HG03175 (cell line): ENCODE measurements around the gene EPS8.

Experiments used
- ATAC-seq: cut with Tn5 transposase; IDR thresholded peaks from one replicate; pipeline ENCODE4 v1.9.1; 2021; ENCODE audit warnings: mild to moderate bottlenecking, moderate library complexity; ENCODE audit not compliant: unreplicated experiment

The EPS8 gene

GRCh38 chr12:15789220-15790171, at the start of gene EPS8:
TSS of gene EPS8 (minus strand) at chr12:15789388. CDS start at chr12:15682951, 106,437 bp downstream.
- peak; percentile 90 for ATAC-seq

- no peak for ATAC-seq
Observed at GRCh38 chr12:15837141-15837790, 48.1 kb upstream of the EPS8 start.

DNA sequence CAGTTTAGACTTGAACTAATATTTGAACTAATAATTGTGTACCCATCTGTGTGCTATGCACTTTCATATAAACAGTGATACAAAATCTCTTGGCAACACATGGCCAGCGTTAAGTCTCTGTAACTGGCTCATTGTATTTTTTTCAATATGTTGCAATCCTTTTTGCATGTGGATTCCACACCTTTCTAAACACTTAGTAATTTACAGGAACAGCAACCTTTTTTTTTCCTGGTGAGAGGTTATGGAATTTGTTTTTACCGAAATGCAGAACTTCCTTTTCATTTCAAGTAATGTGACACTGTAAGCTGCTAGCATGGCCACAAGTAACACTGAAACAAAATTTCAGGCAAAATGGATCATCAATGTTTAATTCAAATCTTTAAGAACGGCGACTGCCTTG, 45.4 kb upstream of the EPS8 start:
- no peak for ATAC-seq

DNA sequence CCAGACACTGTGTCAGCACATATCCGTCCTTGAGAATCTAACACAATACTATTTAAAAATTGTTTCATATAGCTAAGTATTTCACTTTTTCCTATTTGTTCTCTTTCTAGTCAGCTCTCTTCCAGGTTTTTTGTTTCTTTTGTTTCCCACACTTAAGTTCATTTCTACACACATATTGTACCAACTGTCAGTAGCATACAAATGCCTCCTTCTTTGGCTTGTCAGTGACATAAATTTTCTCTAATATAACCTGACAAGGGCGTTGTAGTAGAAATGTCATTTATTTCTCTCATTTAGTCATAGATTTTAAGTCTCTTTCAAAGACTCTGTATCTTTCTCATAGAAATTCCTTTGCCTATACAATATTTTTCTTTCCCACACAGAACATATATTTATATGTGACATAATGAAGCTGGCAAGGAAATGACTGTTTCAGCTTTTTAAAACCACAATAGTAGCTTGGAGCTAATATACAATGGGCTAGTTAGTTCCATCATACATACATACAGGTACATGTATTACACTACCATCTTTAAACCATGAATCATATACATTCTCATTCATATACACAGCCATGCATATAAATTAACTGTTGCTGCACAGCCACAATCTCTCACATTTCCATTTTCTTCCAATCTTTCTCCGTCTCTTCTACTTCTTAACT, 42.3 kb upstream of the EPS8 start:
- no peak for ATAC-seq

DNA sequence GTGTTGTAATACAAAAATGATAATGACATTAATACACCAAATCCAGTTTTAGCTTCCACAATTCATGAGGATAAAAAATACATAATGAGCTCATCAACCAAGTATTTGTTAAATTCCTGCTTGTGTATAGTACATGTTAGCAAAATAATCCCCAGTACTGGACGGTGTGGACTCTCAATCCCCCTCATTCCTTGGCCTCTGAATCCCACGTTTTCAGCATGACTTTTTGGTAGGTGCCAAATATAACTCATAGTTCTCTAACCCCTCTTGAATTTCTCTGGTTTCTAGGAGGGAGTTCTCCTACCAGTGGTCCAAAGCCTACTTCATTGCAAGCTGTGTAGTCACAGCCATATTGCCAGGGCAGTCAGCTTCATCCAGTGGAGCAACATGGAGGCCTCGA, 41.4 kb upstream of the EPS8 start:
- no peak for ATAC-seq

DNA sequence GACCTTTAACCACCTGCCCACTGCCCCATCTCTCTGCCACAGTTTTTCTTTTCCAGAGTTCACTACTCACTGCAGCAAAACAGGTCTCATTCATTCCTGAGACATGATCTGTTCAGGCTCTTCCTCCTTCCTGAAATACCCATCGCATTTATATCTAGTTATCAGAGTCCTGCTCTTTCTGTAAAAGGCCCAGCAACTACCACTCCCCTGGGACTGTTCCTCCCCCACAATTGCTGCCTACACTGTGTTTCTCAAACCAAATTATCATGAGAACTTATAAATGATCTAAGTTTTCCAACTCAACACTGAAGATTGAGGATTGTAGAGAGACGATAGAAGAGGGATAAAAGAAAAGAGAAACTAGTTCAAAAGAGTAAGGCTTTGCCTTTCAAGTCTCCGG, 40.8 kb upstream of the EPS8 start:
- no peak for ATAC-seq

DNA sequence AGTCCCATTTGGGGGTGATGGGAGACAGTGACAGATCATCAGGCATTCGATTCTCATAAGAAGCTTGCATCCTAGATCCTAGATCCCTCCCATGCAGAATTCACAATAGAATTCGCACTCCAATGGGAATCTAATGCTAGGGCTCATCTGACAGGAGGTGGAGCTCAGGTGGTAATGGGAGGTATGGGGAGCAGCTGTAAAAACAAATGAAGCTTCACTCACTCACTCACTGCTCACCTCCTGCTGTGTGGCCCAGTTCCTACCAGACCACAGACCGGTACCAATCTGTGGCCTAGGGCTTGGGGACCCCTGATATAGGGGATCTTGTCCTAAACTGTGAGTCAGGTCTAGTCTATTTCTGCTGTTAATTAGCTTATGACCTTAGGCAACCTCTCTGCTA, 40.1 kb upstream of the EPS8 start:
- no peak for ATAC-seq

DNA sequence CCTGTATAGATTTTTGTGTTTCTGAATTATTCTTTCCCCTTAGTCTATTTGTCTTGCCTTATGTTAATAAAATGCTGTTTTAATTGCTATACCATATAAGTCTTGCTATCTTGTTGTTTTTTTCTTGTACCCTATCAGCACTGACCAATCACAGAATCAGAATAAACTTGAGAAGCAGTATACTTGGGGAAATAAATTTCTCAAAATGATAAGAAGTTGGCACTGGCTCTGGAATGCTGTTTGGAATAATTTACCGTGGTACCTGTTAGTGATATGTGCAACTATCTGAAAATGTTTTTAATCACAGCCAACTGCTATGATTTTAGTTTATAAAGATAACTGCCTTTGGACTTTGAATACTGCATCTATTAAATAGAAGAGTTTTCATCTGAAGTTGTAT, 37.9 kb upstream of the EPS8 start:
- no peak for ATAC-seq

DNA sequence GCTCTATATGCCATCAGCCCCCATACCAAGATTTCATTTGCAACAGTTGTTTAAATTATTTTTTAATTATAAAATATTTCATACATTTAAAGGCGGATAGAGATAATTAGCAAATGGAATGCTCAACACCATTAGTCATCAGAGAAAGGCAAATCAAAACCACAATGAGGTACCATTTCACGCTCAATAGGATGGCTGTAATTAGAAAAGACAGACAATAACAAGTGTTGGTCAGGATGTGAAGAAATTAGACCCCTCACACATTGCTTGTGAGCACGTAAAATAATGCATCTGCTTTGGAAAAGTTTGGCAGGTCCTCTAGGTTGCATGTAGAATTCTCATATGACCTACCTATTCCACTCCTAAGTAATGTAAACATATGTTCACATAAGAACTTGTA, 35.3 kb upstream of the EPS8 start:
- no peak for ATAC-seq

- no peak for ATAC-seq
Observed at GRCh38 chr12:15823360-15824128, 34.4 kb upstream of the EPS8 start.

DNA sequence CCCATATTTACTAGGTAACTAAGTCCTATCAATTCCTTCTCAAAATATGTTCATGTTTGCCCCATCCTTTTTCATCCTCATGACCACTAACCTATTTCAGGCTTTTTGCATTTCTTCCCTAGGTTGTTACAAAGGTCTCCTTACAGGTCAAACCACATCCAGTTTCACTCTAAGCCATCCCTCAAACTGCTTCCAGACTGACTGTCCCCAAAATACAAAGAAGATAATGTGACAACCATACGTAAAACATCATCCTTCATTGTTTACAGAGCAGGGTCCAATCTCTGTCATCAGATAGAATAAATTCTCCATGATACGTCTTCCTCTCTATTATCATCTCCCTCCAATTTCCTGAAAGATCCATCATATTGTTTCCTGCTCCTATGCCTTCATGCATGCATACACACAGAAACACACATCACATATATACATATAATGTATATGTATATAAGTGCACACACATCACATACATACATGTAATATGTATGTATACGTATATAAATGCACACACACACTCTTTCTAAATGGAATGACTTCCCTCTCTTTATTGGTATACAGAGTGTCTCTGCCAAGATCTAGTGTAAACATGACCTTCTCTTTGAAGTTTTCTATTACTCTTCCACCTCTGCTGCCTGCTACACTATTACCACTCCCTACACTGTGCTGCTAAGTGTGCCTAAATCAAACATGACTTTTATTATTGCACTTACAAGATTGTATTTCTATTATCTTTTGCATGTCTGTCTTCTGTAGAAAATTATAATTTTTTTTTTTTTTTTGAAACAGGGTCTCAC, 30.7 kb upstream of the EPS8 start:
- no peak for ATAC-seq

GRCh38 chr12:15818418-15818817, 29.2 kb upstream of the EPS8 start:
- no peak for ATAC-seq

GRCh38 chr12:15815730-15816129, 26.5 kb upstream of the EPS8 start:
- no peak for ATAC-seq

DNA sequence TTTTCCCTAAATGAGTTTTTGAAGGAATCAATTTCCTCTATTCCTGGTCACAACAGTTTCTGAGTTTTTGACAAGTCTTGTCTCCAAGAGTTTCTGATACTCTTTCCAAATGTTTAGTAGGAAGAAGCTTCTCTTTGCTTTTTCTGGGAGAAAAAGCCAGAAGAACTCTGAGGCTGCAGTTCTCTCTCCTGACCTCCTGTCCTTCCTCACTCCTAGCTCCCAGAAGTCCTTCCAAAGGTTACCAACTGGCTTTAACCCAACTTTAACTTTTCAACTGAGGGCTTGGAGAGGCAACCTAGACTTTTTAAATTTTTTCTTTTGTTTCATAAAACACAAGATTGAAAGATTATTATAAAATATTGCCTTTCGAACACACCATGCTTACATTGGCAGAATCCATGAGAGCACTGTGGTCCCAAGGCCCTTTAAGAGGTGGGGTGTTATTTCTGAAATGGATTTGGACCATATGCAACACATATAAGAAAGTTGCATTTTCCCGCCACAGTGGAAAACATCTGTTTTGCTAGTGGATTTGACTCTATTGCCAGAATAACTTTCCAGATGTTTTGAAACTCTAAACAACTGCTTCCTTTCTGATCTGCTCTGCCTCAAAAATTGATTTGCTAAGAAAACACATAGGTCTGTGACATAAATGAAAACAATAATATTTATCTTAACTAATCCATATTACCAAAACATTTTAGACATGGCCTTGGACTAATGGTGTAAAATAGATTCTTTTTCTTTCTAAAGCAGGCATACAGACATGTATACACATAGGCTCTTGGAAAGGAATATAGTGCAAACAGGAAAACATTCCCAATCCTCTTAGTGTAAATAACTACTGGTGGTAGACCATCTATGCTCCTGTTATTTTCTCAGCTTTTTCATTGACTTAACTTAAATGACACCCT, 22.3 kb upstream of the EPS8 start:
- ATAC-seq, result no peak

DNA sequence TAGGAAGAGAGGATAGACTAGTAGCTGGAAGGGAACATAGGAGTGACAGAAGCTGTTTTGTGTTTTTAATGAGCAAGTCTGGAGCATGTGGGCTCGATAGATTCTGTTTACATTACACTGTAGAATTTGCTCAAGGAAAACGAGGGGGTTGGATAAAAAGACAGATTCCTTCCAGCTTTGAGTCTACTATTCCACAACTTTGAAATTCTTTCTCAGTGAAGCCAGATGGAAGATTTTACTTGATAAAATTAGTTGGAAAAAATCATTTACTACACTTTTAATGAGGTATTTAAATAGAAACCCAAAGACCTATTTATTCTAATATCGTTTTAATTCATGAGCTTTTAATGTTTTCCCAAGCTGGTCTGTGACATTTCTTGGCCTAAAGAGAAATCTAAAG, 19.5 kb upstream of the EPS8 start:
- ATAC-seq, result no peak

- ATAC-seq, result no peak
Observed at GRCh38 chr12:15808250-15808649, 19.1 kb upstream of the EPS8 start.

DNA sequence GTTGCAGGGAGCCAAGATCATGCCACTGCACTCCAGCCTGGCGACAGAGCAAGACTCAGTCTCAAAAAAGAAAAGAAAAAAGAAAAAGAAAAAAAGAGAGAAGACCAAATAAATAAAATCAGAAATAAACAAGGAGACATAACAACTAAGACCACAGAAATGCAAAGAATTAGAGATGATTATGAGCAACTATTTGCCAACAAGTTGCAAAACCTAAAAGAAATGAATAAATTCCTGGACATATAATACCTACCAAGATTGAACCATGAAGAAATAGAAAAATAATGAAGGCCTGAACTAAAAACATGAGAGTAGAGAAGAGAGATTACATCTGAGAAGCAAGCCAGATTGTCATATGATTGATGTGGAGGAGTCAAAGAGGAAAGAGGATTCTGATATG, 17.6 kb upstream of the EPS8 start:
- no peak for ATAC-seq

- no peak for ATAC-seq
Observed at GRCh38 chr12:15801770-15802744, 12.9 kb upstream of the EPS8 start.
